ENCODE data around the gene PKNOX2.

DNA sequence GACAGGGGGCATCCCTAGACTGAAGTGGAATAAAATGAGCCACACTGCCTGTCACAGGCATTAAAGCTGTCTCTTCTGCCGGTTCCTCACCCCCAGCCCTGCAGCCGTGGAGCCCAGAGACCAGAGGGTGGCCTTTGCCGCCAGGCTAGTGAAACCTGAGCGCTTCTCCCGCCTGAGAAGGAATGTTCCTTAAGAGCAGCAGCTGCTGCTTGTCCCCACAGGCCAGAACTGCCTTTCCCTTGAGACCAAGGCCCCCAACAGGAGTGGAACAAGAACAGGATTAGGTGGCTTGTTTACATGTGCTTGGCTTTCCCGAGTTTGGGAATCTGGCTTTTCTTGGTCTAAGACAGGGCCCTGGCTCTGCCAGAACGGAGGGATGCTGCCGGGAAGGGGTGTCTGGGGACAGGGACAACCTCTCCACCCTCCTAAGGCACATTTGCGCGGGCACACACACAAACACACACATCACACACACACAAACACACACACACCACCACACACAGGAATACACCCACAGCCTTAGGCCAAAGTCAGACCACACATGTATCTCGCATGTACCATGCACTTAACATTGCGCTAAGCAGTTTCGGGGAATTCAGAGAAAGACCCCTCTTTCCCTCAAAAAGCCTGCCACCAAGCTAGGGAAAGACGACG is 239.7 kb downstream of the PKNOX2 start:
- TF ChIP-seq, protein P1, sequence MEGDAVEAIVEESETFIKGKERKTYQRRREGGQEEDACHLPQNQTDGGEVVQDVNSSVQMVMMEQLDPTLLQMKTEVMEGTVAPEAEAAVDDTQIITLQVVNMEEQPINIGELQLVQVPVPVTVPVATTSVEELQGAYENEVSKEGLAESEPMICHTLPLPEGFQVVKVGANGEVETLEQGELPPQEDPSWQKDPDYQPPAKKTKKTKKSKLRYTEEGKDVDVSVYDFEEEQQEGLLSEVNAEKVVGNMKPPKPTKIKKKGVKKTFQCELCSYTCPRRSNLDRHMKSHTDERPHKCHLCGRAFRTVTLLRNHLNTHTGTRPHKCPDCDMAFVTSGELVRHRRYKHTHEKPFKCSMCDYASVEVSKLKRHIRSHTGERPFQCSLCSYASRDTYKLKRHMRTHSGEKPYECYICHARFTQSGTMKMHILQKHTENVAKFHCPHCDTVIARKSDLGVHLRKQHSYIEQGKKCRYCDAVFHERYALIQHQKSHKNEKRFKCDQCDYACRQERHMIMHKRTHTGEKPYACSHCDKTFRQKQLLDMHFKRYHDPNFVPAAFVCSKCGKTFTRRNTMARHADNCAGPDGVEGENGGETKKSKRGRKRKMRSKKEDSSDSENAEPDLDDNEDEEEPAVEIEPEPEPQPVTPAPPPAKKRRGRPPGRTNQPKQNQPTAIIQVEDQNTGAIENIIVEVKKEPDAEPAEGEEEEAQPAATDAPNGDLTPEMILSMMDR (IDR thresholded peaks at IDR 0.05): no peak
- TF ChIP-seq EP300 (IDR thresholded peaks at IDR 0.05; ENCODE audit: low read depth): no peak

Measured in transverse colon (tissue), 3 donors.